ENCODE results near the gene NPAS2. TPM values are rescaled to one million over a fixed set of nuclear protein-coding genes. Genes with fewer than 3 reads are reported as not detected.
A peak's percentile ranks its signal among the peaks of the same experiment; 100 is the strongest.

NPAS2 gene
- polyA plus RNA-seq, 1 of the 3 experiments (the other 2 are of a cell fraction), result 58.5 TPM

- Histone ChIP-seq H3K79me2 (ENCODE audit: insufficient read depth) (no peaks in the 10 kb centered on the region), H3K4me3 (ENCODE audit: low read depth in 2 of 2, low read length in 1 of 2) (no peak overlapping the region), H3K27me3 (ENCODE audit: insufficient read depth) (no peaks in the 10 kb centered on the region), H3K9ac (no peak overlapping the region), H3K4me2 (no peak overlapping the region), H3K27ac (ENCODE audit: low read depth in 2 of 2, low read length in 1 of 2) (no peak overlapping the region), H3K9me3 (no peaks in the 10 kb centered on the region), H4K20me1 (ENCODE audit: insufficient read depth) (no peaks in the 10 kb centered on the region), H3K36me3 (replicated peaks in 1 of 2; ENCODE audit: control insufficient read depth in 1 of 2, insufficient read depth in 2 of 2, low read length in 1 of 2) (peaks cover 4 to 19% of the 10 kb centered on the region in 2 experiments), H3K4me1 (ENCODE audit: control insufficient read depth in 1 of 2, insufficient read depth in 2 of 2, low read depth in 1 of 2, low read length in 1 of 2) (no peaks in the 10 kb centered on the region), H3K9me2 (no peaks in the 10 kb centered on the region), H3F3A (replicated peaks; ENCODE audit: insufficient read depth) (no peaks in the 10 kb centered on the region), H2AFZ (ENCODE audit: low read depth) (no peak overlapping the region)
- ChIA-PET CTCF (no interaction called here), POLR2A (no interaction called here)
- DNase-seq, result no peak
- 79% methylated on average over 10 of the region's 10 CpGs for whole genome bisulfite sequencing (ENCODE audit: low lambda C conversion rate)
- TF ChIP-seq YY1 (IDR thresholded peaks at IDR 0.05; ENCODE audit: low read depth), result no peak
- TF ChIP-seq, protein P1, sequence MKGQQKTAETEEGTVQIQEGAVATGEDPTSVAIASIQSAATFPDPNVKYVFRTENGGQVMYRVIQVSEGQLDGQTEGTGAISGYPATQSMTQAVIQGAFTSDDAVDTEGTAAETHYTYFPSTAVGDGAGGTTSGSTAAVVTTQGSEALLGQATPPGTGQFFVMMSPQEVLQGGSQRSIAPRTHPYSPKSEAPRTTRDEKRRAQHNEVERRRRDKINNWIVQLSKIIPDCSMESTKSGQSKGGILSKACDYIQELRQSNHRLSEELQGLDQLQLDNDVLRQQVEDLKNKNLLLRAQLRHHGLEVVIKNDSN (IDR thresholded peaks at IDR 0.05; ENCODE audit: borderline replicate concordance, low read depth), result no peak
- no peak for TF ChIP-seq TAF1 (IDR thresholded peaks at IDR 0.05; ENCODE audit: borderline replicate concordance, low read depth, low read length)
- TF ChIP-seq EP300 (IDR thresholded peaks at IDR 0.05; ENCODE audit: borderline replicate concordance in 1 of 2, low read depth in 1 of 2, low read length in 1 of 2), result no peak
- no peak for TF ChIP-seq TEAD4 (IDR thresholded peaks at IDR 0.05; ENCODE audit: borderline replicate concordance, insufficient read depth)
These were observed 121.8 kb downstream of the NPAS2 start for GRCh38 chr2:100941646-100942240.

GRCh38 chr2:100944617-100945432 is 124.9 kb downstream of the NPAS2 start:
- Histone ChIP-seq H3K4me2 (no peak overlapping the region), H3K9ac (no peak overlapping the region), H3K4me3 (ENCODE audit: low read depth in 2 of 2, low read length in 1 of 2) (no peak overlapping the region), H4K20me1 (ENCODE audit: insufficient read depth) (no peaks in the 10 kb centered on the region), H3K4me1 (ENCODE audit: control insufficient read depth in 1 of 2, insufficient read depth in 2 of 2, low read depth in 1 of 2, low read length in 1 of 2) (no peaks in the 10 kb centered on the region; a peak in 2 of 4 replicates), H3K9me2 (no peaks in the 10 kb centered on the region), H2AFZ (ENCODE audit: low read depth) (no peak overlapping the region), H3K27me3 (ENCODE audit: insufficient read depth) (no peaks in the 10 kb centered on the region), H3K36me3 (replicated peaks in 1 of 2; ENCODE audit: control insufficient read depth in 1 of 2, insufficient read depth in 2 of 2, low read length in 1 of 2) (peaks cover 0 to 14% of the 10 kb centered on the region in 2 experiments), H3F3A (replicated peaks; ENCODE audit: insufficient read depth) (no peaks in the 10 kb centered on the region), H3K27ac (ENCODE audit: low read depth in 2 of 2, low read length in 1 of 2) (no peak overlapping the region), H3K9me3 (no peaks in the 10 kb centered on the region), H3K79me2 (ENCODE audit: insufficient read depth) (no peaks in the 10 kb centered on the region)
- ChIA-PET CTCF (no interaction called here), POLR2A (no interaction called here)
- WGBS (ENCODE audit: low lambda C conversion rate), result 76% methylated on average over 19 of the region's 19 CpGs
- TF ChIP-seq PBX3 (IDR thresholded peaks at IDR 0.05) (no peak), TCF12 (IDR thresholded peaks at IDR 0.05) (no peak), RFX5 (IDR thresholded peaks at IDR 0.05; ENCODE audit: low read length) (no peak), MAX (IDR thresholded peaks at IDR 0.05; ENCODE audit: low read depth) (no peak), FOSL2 (IDR thresholded peaks at IDR 0.05; ENCODE audit: borderline replicate concordance, low read depth) (0 out of 2 replicates have a peak, but pooled peaks have one; percentile 7), TAF1 (IDR thresholded peaks at IDR 0.05; ENCODE audit: borderline replicate concordance, low read depth, low read length) (no peak), NFIC (IDR thresholded peaks at IDR 0.05; ENCODE audit: borderline replicate concordance) (no peak)
- TF ChIP-seq, protein P1 (IDR thresholded peaks at IDR 0.05; ENCODE audit: borderline replicate concordance, low read depth), result no peak
- no peak for DNase-seq

Measured in SK-N-SH (cell line).